Uterus (tissue), 2 donors: ENCODE results near the gene MMP12.

ENCODE experiments used
- POLR2A ChIP-seq, 2 donors: fragments of 450-650 bp; IDR thresholded peaks; one replicate each; pipeline ENCODE4 v1.6.1; 2016; ENCODE audit warnings: antibody characterized with exemption in 2 of 2, mild to moderate bottlenecking in 1 of 2, moderate library complexity in 1 of 2
- TF ChIP-seq, protein P1 (sequence below), 4 experiments: fragments of 200-600 bp in 2 of 4; fragments of 450-650 bp in 2 of 4; sonication (generic) in 2 of 4; IDR thresholded peaks; one replicate each; pipeline ENCODE4 v1.5.1; 2016 to 2019; ENCODE audit warnings: antibody characterized with exemption in 4 of 4, mild to moderate bottlenecking in 2 of 4, moderate library complexity in 1 of 4

DNA sequence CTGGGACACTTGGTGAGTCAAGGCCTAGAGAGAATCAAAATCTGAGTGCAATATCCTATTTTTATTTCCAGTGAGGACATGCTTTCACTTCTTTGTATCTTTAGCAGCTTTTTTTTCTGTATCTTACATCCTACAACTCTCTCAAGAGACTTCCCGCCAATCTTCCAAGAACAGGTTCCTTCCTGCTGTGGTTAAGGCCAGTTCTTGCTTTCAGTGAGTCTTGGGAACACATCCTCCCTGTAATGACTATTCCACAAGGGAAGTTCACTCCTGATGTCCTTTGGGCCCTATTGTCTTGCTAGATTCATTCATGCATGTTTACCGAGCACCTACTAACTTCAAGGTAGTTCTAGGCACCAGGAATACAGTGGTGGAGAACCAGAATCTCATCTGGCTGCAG lies 3.8 kb upstream of the MMP12 start:
- TF ChIP-seq, protein P1, sequence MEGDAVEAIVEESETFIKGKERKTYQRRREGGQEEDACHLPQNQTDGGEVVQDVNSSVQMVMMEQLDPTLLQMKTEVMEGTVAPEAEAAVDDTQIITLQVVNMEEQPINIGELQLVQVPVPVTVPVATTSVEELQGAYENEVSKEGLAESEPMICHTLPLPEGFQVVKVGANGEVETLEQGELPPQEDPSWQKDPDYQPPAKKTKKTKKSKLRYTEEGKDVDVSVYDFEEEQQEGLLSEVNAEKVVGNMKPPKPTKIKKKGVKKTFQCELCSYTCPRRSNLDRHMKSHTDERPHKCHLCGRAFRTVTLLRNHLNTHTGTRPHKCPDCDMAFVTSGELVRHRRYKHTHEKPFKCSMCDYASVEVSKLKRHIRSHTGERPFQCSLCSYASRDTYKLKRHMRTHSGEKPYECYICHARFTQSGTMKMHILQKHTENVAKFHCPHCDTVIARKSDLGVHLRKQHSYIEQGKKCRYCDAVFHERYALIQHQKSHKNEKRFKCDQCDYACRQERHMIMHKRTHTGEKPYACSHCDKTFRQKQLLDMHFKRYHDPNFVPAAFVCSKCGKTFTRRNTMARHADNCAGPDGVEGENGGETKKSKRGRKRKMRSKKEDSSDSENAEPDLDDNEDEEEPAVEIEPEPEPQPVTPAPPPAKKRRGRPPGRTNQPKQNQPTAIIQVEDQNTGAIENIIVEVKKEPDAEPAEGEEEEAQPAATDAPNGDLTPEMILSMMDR (IDR thresholded peaks at IDR 0.05), result no peak
- no peak for TF ChIP-seq POLR2A (IDR thresholded peaks at IDR 0.05)
